Suprapubic skin (tissue), 4 donors: ENCODE results near the gene RPL21.

Experiments used
- POLR2A ChIP-seq, 2 donors: fragments of 450-650 bp; IDR thresholded peaks; one replicate each; pipeline ENCODE4 v1.6.1; 2017; ENCODE audit warnings: antibody characterized with exemption in 2 of 2, mild to moderate bottlenecking in 2 of 2, moderate library complexity in 2 of 2
- POLR2AphosphoS5 ChIP-seq, 3 donors: sonication (generic); formaldehyde crosslinking; IDR thresholded peaks; one replicate each; pipeline ENCODE4 v1.6.1; 2017; ENCODE audit warnings: antibody characterized with exemption in 3 of 3
- TF ChIP-seq, protein P1 (sequence below), 2 donors: fragments of 200-600 bp in 1 of 2; fragments of 450-650 bp in 1 of 2; sonication (generic) in 1 of 2; IDR thresholded peaks; one replicate each; pipeline ENCODE4 v1.5.1; 2016 to 2019; ENCODE audit warnings: antibody characterized with exemption in 2 of 2, mild to moderate bottlenecking in 1 of 2, moderate library complexity in 1 of 2

DNA sequence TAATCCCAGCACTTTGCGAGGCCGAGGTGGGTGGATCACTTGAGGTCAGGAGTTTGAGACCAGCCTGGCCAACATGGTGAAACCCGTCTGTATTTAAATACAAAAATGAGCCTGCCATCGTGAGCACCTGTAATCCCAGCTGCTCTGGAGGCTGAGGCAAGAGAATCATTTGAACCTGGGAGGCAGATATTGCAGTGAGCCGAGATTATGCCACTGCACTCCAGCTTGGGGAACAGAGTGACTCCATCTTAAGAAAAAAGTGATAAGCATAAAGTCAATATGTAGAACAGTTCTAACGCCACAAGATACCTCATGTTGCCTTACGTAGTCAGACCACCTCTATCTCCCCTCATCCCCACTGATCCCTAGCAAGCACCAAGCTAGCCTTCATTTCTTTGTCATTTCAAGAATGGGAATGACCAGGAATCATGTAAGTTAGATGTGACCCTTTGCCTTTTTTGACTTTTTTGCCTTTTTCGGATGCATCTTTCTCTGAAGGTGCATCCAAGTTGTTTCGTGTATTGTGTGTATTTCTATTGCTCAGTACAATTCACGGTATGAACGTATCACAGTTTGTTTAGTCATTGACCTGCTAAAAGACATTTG lies 6.4 kb downstream of the RPL21 start:
- TF ChIP-seq, protein P1, sequence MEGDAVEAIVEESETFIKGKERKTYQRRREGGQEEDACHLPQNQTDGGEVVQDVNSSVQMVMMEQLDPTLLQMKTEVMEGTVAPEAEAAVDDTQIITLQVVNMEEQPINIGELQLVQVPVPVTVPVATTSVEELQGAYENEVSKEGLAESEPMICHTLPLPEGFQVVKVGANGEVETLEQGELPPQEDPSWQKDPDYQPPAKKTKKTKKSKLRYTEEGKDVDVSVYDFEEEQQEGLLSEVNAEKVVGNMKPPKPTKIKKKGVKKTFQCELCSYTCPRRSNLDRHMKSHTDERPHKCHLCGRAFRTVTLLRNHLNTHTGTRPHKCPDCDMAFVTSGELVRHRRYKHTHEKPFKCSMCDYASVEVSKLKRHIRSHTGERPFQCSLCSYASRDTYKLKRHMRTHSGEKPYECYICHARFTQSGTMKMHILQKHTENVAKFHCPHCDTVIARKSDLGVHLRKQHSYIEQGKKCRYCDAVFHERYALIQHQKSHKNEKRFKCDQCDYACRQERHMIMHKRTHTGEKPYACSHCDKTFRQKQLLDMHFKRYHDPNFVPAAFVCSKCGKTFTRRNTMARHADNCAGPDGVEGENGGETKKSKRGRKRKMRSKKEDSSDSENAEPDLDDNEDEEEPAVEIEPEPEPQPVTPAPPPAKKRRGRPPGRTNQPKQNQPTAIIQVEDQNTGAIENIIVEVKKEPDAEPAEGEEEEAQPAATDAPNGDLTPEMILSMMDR (IDR thresholded peaks at IDR 0.05): no peak
- TF ChIP-seq POLR2AphosphoS5 (IDR thresholded peaks at IDR 0.05) (no peak), POLR2A (IDR thresholded peaks at IDR 0.05) (no peak)
